CD14-positive monocyte (primary cell): ENCODE measurements around the gene STRBP. TPM values are rescaled to one million over a fixed set of nuclear protein-coding genes. Genes with fewer than 3 reads are reported as not detected.

Experiments
- DNase-seq, 3 donors: peaks; one replicate each; pipeline ENCODE4 v3.0.0-alpha.2; 2011 to 2022
- H2AFZ ChIP-seq: 2 replicates; pipeline ENCODE4 v1.6.0; 2012; ENCODE audit warnings: mild to moderate bottlenecking, low read depth, low read length, inconsistent platforms; ENCODE audit not compliant: insufficient read depth, poor library complexity, severe bottlenecking
- H3K27ac ChIP-seq, 2 donors: 1 replicate in 1 of 2; 2 replicates in 1 of 2; pipeline ENCODE4 v1.5.1; 2012 to 2013; ENCODE audit warnings: low read length in 2 of 2, control low read depth in 1 of 2, inconsistent platforms in 1 of 2, low read depth in 1 of 2, mild to moderate bottlenecking in 1 of 2
- H3K27me3 ChIP-seq, 2 donors: one replicate each; pipeline versions ENCODE4 v1.6.0 to v1.6.1; 2011 to 2013; ENCODE audit warnings: low read length in 2 of 2; ENCODE audit not compliant: control insufficient read depth in 2 of 2, insufficient read depth in 2 of 2
- H3K36me3 ChIP-seq, 2 donors: replicated peaks in 1 of 2; 1 replicate in 1 of 2; 2 replicates in 1 of 2; pipeline versions ENCODE4 v1.5.1 to v1.6.1; 2012 to 2013; ENCODE audit warnings: low read length in 2 of 2, control low read depth in 1 of 2, inconsistent platforms in 1 of 2, mild to moderate bottlenecking in 1 of 2; ENCODE audit not compliant: insufficient read depth in 2 of 2, control insufficient read depth in 1 of 2
- H3K4me1 ChIP-seq, 2 donors: 1 replicate in 1 of 2; 2 replicates in 1 of 2; pipeline versions ENCODE4 v1.5.1 to v1.6.1; 2012 to 2013; ENCODE audit warnings: low read length in 2 of 2, control low read depth in 1 of 2, inconsistent platforms in 1 of 2, mild to moderate bottlenecking in 1 of 2, moderate library complexity in 1 of 2; ENCODE audit not compliant: insufficient read depth in 2 of 2, control insufficient read depth in 1 of 2
- H3K4me2 ChIP-seq: replicated peaks from 2 replicates; pipeline ENCODE3; 2012; ENCODE audit warnings: low read length, moderate library complexity, mild to moderate bottlenecking; ENCODE audit not compliant: poor library complexity, severe bottlenecking; ENCODE audit errors: extremely low read depth
- H3K4me3 ChIP-seq, 3 experiments: fragments of 200-600 bp in 1 of 3; sonication (generic) in 1 of 3; replicated peaks in 1 of 3; 1 replicate in 2 of 3; 2 replicates in 1 of 3; pipeline ENCODE4 v1.5.1; 2011 to 2013; ENCODE audit warnings: low read length in 3 of 3, mild to moderate bottlenecking in 3 of 3, control low read depth in 2 of 3, low read depth in 2 of 3, inconsistent platforms in 1 of 3, moderate library complexity in 1 of 3
- H3K79me2 ChIP-seq: 2 replicates; pipeline ENCODE4 v1.6.0; 2012; ENCODE audit warnings: mild to moderate bottlenecking, control low read depth, inconsistent platforms, low read length, moderate library complexity; ENCODE audit not compliant: insufficient read depth
- H3K9ac ChIP-seq: 2 replicates; pipeline ENCODE4 v1.6.0; 2017; ENCODE audit warnings: low read length, mild to moderate bottlenecking; ENCODE audit not compliant: insufficient read depth, poor library complexity, severe bottlenecking
- H3K9me3 ChIP-seq, 2 donors: replicated peaks in 1 of 2; 1 replicate in 1 of 2; 2 replicates in 1 of 2; pipeline versions ENCODE4 v1.5.1 to v1.6.1; 2012 to 2013; ENCODE audit warnings: low read length in 2 of 2, control low read depth in 1 of 2; ENCODE audit not compliant: control insufficient read depth in 1 of 2, insufficient read depth in 1 of 2
- H4K20me1 ChIP-seq: 2 replicates; pipeline ENCODE4 v1.6.0; 2012; ENCODE audit warnings: mild to moderate bottlenecking, low read length, control low read depth, moderate library complexity; ENCODE audit not compliant: insufficient read depth
- H3K27ac Mint-ChIP-seq, 7 donors: one replicate each; pipeline ENCODE4 v1.8.0; 2020; ENCODE audit warnings: mild to moderate bottlenecking in 7 of 7, mixed read lengths in 7 of 7, moderate library complexity in 6 of 7, inconsistent platforms in 2 of 7
- H3K27me3 Mint-ChIP-seq, 3 donors: one replicate each; pipeline ENCODE4 v1.8.0; 2021 to 2022; ENCODE audit warnings: low read depth in 3 of 3, mild to moderate bottlenecking in 3 of 3, mixed read lengths in 3 of 3, moderate library complexity in 3 of 3, inconsistent platforms in 1 of 3
- H3K36me3 Mint-ChIP-seq, 2 donors: one replicate each; pipeline ENCODE4 v1.8.0; 2020; ENCODE audit warnings: mixed read lengths in 2 of 2, inconsistent platforms in 1 of 2, mild to moderate bottlenecking in 1 of 2
- H3K4me1 Mint-ChIP-seq: one replicate; pipeline ENCODE4 v1.8.0; 2020; ENCODE audit warnings: mild to moderate bottlenecking, mixed read lengths
- H3K4me3 Mint-ChIP-seq, 2 donors: one replicate each; pipeline ENCODE4 v1.8.0; 2020; ENCODE audit warnings: mild to moderate bottlenecking in 2 of 2, mixed read lengths in 2 of 2, moderate library complexity in 1 of 2
- H3K9me3 Mint-ChIP-seq, 7 donors: one replicate each; pipeline ENCODE4 v1.8.0; 2020 to 2022; ENCODE audit warnings: mixed read lengths in 7 of 7, mild to moderate bottlenecking in 6 of 7, moderate library complexity in 6 of 7, inconsistent platforms in 2 of 7
- WGBS: methylation state at CpG from one replicate; pipeline ENCODE4 v1.1.5; 2013; ENCODE audit warnings: missing lambda C conversion rate; ENCODE audit not compliant: insufficient coverage; 5-methylcytosine and 5-hydroxymethylcytosine counted together
- intact Hi-C, 2 donors: fragments of 100-400 bp; cut with micrococcal nuclease; formaldehyde crosslinking; loops; one replicate each; pipeline versions ENCODE4 v1.15.0 to v1.15.1; 2023
- polyA plus RNA-seq, 3 donors: library from polyadenylated mRNA; depleted of rRNA in 1 of 3; unstranded in 2 of 3; stranded (reverse) in 1 of 3; fragments of 300-500 nt in 2 of 3; fragments of >200 nt in 1 of 3; fragmentation: Illumina TruSeq in 2 of 3; gene quantifications; 1 replicate in 2 of 3; 2 replicates in 1 of 3; pipeline ENCODE4 v1.2.3, GENCODE V29; 2012 to 2021
- TF ChIP-seq, protein P1 (sequence below): fragments of 200-600 bp; IDR thresholded peaks from one replicate; pipeline ENCODE4 v1.8.0; 2022; ENCODE audit warnings: antibody characterized with exemption, mild to moderate bottlenecking

STRBP gene
- polyA plus RNA-seq, 3 donors = 0.97 to 1.9 (median 1.9) TPM

GRCh38 chr9:123150708-123151503 is 117.5 kb downstream of the STRBP start:
- H3K9me3 ChIP-seq = no peaks in the 10 kb centered on the region
- Mint-ChIP-seq H3K36me3 (peaks cover 0 to 2% of the 10 kb centered on the region in 2 donors), H3K9me3 (peaks cover 0 to 4% (median 0%) of the 10 kb centered on the region in 7 donors), H3K27me3 (peaks cover 0 to 2% (median 0%) of the 10 kb centered on the region in 3 donors), H3K4me3 (no peak overlapping the region), H3K4me1 (no peaks in the 10 kb centered on the region), H3K27ac (no peak overlapping the region)
- intact Hi-C loops = no loop called here
- no peak overlapping the region for H3K9ac ChIP-seq
- TF ChIP-seq, protein P1, sequence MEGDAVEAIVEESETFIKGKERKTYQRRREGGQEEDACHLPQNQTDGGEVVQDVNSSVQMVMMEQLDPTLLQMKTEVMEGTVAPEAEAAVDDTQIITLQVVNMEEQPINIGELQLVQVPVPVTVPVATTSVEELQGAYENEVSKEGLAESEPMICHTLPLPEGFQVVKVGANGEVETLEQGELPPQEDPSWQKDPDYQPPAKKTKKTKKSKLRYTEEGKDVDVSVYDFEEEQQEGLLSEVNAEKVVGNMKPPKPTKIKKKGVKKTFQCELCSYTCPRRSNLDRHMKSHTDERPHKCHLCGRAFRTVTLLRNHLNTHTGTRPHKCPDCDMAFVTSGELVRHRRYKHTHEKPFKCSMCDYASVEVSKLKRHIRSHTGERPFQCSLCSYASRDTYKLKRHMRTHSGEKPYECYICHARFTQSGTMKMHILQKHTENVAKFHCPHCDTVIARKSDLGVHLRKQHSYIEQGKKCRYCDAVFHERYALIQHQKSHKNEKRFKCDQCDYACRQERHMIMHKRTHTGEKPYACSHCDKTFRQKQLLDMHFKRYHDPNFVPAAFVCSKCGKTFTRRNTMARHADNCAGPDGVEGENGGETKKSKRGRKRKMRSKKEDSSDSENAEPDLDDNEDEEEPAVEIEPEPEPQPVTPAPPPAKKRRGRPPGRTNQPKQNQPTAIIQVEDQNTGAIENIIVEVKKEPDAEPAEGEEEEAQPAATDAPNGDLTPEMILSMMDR = no peak
- WGBS = 100% methylated on average over 4 of the region's 5 CpGs
- H3K27me3 ChIP-seq = no peaks in the 10 kb centered on the region
- H3K27ac ChIP-seq = no peak overlapping the region
- DNase-seq = no peak
- no peaks in the 10 kb centered on the region for H4K20me1 ChIP-seq
- no peak overlapping the region for H3K4me2 ChIP-seq
- no peaks in the 10 kb centered on the region for H3K79me2 ChIP-seq
- H3K4me3 ChIP-seq = no peak overlapping the region
- no peaks in the 10 kb centered on the region for H3K4me1 ChIP-seq
- H3K36me3 ChIP-seq = no peaks in the 10 kb centered on the region
- H2AFZ ChIP-seq = no peak overlapping the region

GRCh38 chr9:123149067-123149466 is 119.3 kb downstream of the STRBP start:
- no peaks in the 10 kb centered on the region for H3K4me1 ChIP-seq
- H3K4me2 ChIP-seq = no peak overlapping the region
- intact Hi-C loops = no loop called here
- Mint-ChIP-seq H3K4me1 (no peaks in the 10 kb centered on the region), H3K36me3 (peaks cover 0 to 3% of the 10 kb centered on the region in 2 donors), H3K9me3 (peaks cover 0 to 4% (median 0%) of the 10 kb centered on the region in 7 donors), H3K4me3 (no peak overlapping the region), H3K27ac (no peak overlapping the region), H3K27me3 (peaks cover 0 to 2% (median 0%) of the 10 kb centered on the region in 3 donors)
- no peak overlapping the region for H3K9ac ChIP-seq
- H3K9me3 ChIP-seq = no peaks in the 10 kb centered on the region
- no peaks in the 10 kb centered on the region for H3K27me3 ChIP-seq
- H3K4me3 ChIP-seq = no peak overlapping the region
- no peak for DNase-seq
- H4K20me1 ChIP-seq = no peaks in the 10 kb centered on the region
- no peaks in the 10 kb centered on the region for H3K36me3 ChIP-seq
- no peak overlapping the region for H3K27ac ChIP-seq
- no CpG with 5 or more reads among the region's 1 CpG for WGBS
- no peak overlapping the region for H2AFZ ChIP-seq
- H3K79me2 ChIP-seq = no peaks in the 10 kb centered on the region
- TF ChIP-seq, protein P1 = no peak
